ENCODE data around the gene PARD3B.

PARD3B gene

DNA sequence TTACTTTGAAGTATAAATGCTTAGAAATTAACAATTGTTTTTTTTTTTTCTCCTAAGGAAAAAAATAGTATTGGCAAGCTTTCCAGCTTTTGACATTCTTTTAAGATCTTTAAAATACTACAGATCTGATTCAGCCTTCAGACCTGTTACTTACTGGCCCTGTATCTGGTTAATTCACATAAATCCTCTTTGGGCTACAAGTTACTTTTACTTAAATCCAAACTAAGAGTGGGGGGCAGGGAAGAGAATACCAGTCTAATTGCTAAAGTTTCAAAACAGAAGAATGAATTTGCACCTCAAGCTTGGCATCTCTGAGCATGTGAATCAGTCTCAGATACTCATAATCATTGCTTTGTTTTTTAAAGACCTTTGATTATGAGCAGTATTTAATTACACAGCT is 386.3 kb downstream of the PARD3B start:
- FAIRE-seq = no peak
- DNase-seq (ENCODE audit: low spot score) = no peak

DNA sequence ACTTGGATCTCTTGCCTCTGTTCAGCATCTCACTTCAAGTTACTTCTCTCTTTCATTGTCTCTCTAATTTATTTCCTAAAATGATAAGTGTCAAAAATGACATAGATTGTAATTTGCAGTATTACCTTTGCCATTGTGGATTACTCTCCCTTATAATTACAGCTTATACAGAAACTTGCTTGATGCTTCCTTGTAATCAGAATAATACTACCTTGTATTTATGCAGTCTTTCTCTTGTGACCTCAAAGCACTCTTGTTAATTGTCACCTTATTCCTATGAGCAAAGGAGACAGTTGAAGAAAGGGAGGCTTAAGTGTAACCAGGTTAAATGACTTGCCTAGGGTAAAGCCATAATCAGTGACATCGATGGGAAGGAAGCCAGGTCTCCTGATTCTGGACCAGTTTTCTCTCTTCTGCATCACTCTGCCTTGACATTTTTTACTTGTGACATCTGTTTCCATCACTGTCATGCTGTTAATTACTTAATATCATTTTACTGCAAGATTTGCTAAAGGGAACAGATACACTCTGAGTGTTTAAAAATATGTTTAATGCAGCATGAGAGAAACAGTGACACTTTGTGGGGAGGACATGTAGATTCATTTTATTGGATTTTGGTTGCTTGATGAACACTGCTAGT is 388.6 kb downstream of the PARD3B start:
- DNase-seq (ENCODE audit: low spot score) (no peak), FAIRE-seq (no peak)

DNA sequence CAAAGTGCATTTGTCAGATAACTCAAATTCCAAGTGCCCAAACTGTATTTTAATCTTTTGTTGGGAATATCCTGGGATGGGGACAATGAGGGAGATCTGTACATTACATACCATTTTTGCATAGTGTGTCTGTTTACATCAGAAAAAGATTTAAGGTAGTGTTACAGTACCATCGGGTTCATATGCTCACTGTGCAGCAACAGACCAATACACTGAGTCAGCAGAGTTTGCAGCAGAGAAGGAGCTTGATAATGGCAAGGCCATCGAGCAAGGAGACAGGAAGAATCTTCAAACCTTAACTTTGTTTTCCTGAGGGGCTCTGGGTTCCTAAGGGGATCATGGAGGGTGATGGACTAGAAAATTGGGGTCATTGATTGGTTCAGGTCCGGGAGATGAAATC is 399.7 kb downstream of the PARD3B start:
- FAIRE-seq = no peak

DNA sequence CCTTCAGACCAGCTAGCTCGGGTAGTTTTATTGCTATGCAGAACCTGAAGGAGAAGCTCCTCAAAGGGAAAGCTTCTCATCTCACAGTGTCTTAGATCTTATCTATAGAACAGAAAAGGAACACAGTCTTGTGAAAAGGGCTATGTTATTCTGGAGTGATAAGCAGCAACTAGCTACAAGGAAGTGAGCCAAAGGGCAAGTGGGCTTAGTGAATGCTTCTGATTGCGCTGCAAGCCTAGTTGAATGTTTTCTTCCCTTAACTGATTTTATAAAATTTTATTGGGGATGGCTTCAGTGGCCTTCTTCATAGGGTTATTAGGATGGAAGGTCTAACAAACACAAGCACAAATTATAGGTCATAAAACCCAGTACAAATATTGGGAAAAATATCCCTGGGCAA is 400.1 kb downstream of the PARD3B start:
- DNase-seq (ENCODE audit: low spot score) (no peak), FAIRE-seq (no peak)

More for the DNA sequence above, 399.7 kb downstream of the PARD3B start:
- no peak for DNase-seq (ENCODE audit: low spot score)

DNA sequence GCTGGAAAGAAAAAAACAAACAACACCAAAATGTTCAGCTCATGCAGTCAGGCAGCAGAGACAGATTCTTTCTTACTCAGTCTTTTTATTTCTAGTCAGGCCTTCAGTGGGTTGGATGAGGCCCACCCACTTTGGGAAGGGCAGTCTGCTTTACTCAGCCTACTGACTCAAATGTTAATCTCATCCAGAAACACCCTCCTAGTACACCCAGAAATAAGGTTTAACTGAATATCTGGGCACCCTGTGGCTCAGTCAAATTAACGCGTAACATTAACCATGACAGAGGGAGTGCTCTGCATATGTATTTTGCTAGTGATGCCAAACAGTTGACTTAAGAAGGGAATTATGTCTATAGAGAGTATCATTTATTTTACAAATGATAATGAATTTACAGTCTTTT is 401.6 kb downstream of the PARD3B start:
- no peak for FAIRE-seq
- no peak for DNase-seq (ENCODE audit: low spot score)

DNA sequence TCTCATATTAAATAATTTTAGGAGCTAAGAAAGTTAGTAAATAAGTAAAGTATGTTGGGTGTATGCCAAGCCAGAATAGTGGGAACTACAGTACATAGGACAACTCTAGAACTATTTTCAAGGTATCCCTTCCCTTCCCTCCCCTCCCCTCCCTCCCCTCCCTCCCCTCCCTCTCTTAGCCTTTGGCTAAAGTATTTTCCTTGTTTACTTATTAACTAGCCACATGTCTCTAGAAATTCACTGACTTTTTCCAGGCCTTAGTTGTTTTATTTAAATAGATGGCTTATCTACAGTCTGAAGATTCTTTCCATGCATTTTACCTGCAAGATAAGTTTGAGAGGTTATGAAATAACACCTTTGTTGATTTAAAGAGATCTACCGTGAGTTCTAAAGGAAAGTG is 402.1 kb downstream of the PARD3B start:
- DNase-seq (ENCODE audit: low spot score) (no peak), FAIRE-seq (no peak)

DNA sequence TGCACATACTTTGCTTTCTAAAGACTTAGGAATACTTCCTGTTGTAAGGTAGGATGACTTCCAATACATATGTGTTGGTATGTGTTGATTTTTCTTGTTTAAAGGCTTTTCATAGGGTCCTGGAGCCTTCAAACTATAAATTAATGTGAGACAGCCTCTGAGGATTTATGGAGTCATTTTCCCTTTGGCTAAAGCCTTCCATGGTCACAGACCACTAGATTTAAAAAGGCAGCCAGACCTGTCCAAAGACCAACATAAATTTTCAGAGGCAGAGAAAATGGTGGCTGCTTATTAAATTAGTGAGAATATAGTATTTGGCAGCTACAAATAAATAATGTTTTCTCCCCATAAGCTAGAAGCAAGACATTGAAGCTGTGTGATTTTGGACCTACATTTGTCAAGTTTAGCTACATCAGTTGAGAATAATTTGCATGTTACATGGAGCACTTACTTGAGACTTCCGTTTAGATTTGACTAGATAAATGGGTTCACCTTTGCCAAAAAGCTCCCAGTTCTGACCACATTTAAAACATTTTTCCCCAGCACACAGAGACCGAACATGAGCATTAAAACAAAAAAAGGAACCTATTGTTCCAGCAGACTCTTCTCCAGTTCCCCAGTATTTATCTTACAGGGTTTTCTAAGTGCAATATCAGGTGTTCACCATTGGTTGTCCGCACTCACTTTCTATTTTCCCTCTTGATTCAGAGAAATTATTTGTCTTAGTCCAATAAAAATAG is 402.9 kb downstream of the PARD3B start:
- no peak for DNase-seq (ENCODE audit: low spot score)
- no peak for FAIRE-seq

DNA sequence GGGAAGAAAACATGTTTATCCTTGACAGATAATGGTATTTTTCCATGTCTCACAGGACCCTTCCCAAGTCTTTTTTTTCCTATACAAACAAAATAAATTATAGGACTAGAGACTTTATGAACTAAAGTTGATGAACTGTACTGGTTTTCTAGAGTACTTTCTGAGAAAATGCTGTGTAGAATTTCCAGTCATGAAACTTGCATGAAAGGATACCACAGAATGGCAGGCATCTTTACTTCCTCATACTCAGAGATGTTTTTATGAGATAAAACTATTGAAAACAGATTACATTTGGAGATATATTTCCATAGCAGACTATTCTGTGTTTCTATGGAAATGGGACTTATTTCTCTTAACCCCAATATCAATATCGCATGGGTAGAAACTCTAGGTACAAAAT is 403.5 kb downstream of the PARD3B start:
- no peak for FAIRE-seq
- no peak for DNase-seq (ENCODE audit: low spot score)

DNA sequence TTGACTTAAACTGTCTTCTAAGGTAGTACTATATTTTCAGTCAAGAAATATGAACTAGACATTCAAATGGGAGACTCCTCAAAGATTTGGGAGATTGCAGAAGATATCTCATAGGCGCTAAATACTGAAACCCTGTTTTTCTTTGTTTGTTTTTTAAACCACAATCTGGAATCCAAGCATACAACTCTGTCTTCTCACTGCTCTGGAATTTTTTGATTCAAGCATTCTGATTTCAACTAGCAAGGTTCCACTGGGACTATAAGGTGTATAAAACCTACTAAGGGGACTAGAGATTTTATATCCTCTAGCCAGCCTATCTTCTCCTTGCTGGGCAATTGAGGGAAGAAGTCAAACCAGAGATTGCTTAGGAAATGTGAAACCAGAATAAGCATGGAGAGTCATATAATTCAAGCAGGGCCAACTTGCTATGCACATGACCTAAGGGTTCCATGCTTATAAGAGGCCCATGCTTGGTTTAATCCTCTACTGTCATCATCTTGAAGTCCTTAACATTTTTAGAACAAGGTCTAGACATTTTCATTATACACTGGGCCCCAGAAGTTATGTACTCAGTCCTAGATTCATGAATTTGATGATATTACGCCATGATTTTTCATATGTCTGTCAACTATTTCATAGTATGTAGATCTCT is 405.5 kb downstream of the PARD3B start:
- FAIRE-seq = no peak
- DNase-seq (ENCODE audit: low spot score) = peak; percentile 20

DNA sequence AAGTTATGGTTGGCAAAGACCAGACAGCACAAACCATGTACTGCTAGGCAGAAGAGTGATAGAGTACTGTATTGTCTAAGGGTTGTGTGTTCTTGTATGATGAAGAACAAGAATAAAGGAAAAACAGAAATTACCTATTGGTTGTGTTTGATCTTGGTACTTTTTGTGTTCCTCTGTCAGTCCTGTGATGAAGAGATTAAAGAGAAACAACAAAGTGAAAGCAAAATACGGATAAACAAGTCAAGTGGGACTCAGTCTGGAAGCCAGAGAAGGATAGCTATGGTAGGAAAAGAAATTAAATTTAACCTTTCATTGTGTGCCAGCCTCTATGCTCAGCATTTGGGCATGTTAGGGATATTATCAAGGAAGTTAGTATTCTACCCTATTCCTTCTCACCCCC is 413.1 kb downstream of the PARD3B start:
- no peak for DNase-seq (ENCODE audit: low spot score)
- no peak for FAIRE-seq

DNA sequence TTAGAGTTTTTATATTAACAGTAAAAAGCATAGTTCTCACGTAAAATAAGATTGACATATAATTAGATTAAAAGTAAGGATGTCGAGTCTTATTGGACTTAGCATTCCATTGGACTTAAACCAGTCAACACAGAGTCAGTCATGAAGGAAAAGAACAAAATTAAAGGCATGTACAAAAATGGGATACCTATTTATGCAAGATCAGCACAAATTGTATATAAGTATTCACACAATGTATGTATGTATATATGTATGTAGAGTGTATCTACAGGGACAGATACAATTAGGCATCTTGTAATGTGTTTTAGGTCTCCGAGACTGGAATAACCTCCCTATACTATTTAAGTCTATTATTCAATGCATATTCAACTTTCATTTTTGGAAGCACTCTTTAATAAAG is 419.1 kb downstream of the PARD3B start:
- FAIRE-seq (no peak), DNase-seq (ENCODE audit: low spot score) (no peak)

DNA sequence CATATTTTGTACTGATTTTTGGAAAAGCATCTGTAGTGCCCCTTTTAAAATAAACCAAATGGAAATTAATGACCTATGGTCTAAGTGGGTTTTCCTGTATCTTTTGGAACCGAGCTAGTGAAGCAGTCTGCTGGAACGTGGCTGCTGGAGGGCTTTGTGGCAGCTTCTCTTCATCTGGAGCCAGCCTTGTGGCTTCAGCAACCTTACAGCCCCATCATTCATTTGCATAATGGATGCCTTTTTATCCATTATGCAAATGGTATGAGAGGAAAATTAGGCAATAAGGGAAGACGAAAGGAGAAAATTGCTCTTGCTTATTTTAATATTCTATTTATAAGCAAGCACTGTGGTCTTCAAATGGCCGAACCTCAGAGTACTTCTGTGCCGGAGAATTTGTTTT is 421.0 kb downstream of the PARD3B start:
- no peak for FAIRE-seq
- DNase-seq (ENCODE audit: low spot score) = no peak

DNA sequence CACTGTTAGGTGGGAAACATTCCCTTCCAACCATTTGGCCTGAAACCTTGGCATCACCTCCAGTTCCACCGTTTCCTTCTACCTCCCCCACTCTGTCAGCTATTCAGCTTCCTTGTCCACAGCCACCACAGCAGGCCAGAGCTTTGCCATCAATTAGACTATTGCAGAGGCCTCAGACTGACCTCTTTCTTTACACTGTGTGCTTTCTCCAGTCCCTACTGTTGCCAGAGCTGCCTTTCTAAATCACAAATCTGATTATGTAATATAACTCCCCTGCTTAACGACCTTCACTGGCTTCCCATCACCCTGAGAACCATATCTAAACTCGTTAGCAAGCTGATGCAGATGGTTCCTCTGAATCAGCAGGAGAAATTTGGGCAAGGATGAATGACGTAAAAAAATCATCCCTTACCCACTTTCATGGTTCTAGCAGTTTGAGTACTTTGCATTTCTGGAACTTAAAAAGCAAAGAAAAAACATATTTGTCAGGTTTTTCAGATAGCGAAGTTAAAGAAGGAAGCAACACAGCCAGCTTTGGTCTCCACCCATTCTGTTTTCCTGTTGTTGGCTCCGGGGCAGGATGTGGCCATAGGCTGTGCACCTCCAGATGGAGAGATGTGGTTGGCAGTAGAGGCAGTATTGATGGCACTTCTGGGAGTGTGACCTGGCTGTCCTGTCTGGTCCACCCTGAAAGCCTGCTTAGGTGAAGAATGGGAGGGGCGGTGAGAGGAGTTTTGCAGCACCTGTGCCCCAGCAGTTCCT is 422.1 kb downstream of the PARD3B start:
- FAIRE-seq (no peak), DNase-seq (ENCODE audit: low spot score) (no peak)

DNA sequence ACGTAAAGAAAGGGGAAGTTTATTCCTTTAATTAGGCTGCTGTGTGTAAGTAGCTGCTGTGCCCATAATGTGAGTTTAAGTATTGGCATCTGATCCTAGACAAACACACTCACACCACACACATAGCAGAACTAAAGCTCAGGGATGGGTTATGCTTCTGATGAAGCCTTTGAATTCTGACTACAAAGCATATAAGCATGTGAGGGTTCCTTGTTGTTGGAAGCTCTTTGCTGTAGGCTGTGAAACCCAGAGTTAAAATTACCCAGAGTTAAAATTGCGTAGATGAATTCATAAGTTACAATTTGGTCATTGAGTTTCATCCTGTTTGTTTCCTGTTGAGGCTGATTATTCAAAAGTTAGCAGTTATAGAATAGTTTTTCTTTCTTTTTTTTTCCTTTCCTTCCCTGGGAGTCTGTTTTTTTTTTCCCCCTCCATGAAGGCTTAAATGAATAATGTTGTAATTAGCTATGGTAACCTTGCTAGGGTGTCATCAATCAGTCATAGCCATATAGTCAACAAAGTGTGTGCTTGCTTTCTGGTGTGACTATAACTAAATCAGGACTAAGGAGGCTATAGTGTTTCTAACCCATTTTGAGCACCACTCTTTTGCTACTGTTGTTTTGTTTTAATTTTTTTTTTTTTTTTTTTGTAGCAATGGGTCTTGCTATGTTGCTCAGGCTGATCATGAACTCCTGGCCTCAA is 426.1 kb downstream of the PARD3B start:
- FAIRE-seq (no peak), DNase-seq (ENCODE audit: low spot score) (no peak)

DNA sequence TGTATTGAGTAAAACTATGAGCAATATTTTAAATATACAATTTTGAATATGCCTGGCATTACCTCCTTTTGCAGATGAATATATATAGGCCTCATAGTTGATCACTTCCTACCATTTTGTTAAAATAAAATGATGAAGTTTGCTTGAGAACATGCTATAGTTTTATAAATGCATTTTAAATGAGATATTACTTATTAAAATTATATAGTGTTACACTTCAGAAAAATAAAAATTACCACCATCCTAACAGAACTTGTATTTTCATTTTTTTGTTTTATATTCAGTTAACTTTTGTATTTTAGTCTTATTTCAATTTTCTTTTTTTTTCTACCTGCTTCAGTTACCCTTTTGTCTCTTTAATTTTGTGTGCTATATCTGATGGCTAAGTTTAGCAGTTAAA is 426.9 kb downstream of the PARD3B start:
- no peak for DNase-seq (ENCODE audit: low spot score)
- FAIRE-seq = peak; percentile 53

DNA sequence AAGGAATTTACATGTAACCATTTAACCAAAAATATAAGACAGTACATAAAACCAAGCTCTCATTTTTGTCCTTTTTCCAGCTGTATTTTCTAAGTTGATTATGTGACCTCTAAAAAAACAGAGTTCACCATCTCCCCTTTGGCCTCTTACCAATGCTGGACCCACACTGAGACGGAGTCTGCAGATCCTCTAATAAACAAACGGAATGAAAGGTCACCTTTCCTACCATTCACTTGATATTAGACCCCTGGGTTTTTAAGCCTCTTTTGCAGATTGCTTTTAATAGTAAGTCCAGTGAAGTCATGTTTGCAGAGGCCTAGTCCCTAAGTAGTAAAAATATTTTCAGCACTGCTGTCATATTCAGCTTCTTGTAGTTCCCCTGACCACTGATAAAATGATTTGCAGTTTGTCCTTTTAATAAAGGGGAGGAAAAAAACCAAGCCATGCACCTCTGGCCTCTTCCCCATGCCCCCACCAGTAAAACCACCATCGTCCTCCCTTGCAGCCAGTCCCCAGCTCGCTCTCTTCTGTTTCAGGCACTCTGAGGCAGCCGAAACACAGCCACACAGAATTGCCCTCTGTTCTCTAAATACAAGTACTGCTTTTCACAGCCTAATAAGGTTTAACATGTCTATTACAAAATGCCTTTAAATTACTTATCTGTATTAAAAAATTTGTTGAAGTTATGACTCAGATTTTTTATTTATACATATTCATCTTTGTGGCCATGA is 427.5 kb downstream of the PARD3B start:
- FAIRE-seq (no peak), DNase-seq (ENCODE audit: low spot score) (no peak)

DNA sequence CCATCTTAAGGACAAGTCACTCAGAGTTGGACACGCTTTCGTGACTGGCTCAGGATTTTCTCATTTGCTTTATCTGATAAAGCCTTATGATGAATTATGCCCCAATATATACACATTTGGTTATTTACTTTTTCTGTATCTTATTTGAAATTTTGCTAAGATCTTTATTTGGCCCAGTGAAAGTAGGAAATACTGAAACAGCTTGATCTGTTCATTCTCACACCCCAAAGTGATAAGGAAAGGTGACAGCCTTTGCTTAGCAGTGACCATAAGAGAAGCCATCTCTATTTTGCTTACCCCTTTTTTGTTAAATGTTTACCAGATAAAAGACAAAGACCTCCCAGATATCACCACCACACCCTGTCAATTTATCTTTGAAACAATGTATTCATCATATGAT is 428.3 kb downstream of the PARD3B start:
- FAIRE-seq (no peak), DNase-seq (ENCODE audit: low spot score) (no peak)

DNA sequence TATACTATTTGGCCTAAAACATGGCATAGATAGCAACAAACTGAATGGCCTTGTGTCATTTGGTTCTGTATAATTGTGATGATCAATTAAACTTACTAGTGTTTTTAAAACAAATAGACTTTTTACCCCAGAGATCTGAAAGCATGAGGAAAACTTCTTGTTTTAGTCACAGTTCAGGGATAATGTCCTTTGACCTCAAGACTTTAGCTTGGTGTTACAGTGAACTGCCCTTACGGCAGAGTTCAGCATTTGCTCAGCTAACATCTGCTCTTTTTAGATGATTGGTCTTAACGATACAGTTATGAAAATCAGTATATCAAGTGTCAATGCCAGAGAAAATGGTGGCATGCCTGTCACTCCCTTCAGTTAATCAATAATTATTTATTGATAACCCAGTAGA is 429.2 kb downstream of the PARD3B start:
- no peak for FAIRE-seq
- DNase-seq (ENCODE audit: low spot score) = no peak

DNA sequence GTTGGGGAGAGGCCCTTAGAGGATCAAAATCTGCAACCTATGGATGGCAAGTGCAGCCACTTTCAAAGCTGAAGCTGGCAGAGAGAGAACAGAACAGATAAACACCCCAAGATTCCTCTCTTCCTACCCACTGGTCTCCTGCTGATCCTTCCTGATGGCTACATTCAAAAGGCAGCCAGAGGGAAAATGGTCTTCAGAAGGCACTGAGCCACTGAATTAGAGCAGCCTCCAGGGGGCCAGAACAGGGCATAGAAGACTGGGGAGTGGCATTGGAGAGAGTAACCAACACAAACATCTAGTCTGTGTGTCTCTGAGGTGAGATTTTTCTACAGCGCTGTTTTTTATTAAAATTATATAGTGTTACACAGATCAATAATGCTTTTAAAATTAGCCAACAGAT is 432.6 kb downstream of the PARD3B start:
- DNase-seq (ENCODE audit: low spot score) = no peak

DNA sequence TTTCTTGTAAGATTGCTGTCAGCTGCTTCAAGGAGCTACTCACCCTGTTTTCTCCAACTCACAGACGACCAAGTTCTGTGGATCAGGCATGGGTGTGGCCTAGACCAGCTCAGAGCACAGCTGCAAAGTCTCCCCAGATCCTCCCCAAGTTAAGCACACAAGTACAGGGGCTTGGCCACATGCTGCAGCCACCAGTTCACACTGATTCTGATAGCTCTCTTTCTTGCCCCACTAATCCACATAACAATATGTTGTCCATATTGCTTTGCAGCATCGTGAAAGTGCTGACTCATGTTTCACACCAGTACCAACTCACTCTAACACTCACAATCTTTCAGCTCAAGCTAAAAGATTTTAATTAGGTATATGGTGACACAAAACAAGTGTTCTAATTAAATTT is 437.0 kb downstream of the PARD3B start:
- FAIRE-seq = no peak
- DNase-seq (ENCODE audit: low spot score) = no peak

More for the DNA sequence above, 432.6 kb downstream of the PARD3B start:
- FAIRE-seq = no peak

DNA sequence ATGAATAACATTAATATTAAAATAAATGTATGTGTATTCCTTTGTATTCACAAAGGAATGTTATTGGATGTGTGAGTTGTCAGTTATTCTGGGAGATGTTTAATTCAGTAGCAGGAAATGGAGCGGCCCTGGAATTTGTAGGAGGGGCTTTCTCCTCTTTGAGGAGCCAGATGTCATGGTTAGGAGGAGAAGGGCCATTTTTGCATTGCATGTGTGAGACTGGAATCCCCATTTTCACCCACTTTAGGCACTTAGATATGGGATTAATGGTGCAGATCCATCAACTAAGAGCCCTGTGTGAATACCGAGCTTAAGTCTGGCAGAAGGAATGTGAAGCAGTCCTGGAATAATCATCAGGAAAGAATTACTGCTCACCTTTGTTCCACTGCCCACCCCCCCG is 439.2 kb downstream of the PARD3B start:
- DNase-seq (ENCODE audit: low spot score) = no peak
- FAIRE-seq = no peak

Measured in RCC 7860 (cell line).